Fibroblast of lung (primary cell): ENCODE measurements around the gene KRT23. TPM values are rescaled to one million over a fixed set of nuclear protein-coding genes. Genes with fewer than 3 reads are reported as not detected.
A peak's percentile ranks its signal among the peaks of the same experiment; 100 is the strongest.

ENCODE experiments used
- DNase-seq, 2 donors: peaks; one replicate each; pipeline versions ENCODE4 v3.0.0 to v3.0.0-alpha.2; 2010; ENCODE audit warnings: low read depth in 2 of 2
- H2AFZ ChIP-seq: 2 replicates; pipeline ENCODE4 v1.5.1; 2012; ENCODE audit warnings: low read length, control low read depth, inconsistent platforms
- H3K27ac ChIP-seq: 2 replicates; pipeline ENCODE4 v1.5.1; 2011; ENCODE audit warnings: low read length, control low read depth; ENCODE audit not compliant: insufficient read depth
- H3K27me3 ChIP-seq: 2 replicates; pipeline ENCODE4 v1.5.1; 2011; ENCODE audit warnings: mild to moderate bottlenecking, low read length; ENCODE audit not compliant: control insufficient read depth, insufficient read depth
- H3K36me3 ChIP-seq: 2 replicates; pipeline ENCODE4 v1.5.1; 2011; ENCODE audit warnings: low read length; ENCODE audit not compliant: control insufficient read depth, insufficient read depth
- H3K4me1 ChIP-seq: 2 replicates; pipeline ENCODE4 v1.5.1; 2011; ENCODE audit warnings: low read length; ENCODE audit not compliant: control insufficient read depth, insufficient read depth; ENCODE audit errors: extremely low read depth
- H3K4me2 ChIP-seq: 2 replicates; pipeline ENCODE4 v1.5.1; 2011; ENCODE audit warnings: low read length, control low read depth; ENCODE audit not compliant: insufficient read depth; ENCODE audit errors: extremely low read depth
- H3K4me3 ChIP-seq, 4 experiments: fragments of 200-600 bp in 1 of 4; sonication (generic) in 1 of 4; replicated peaks in 1 of 4; 2 replicates each; pipeline ENCODE4 v1.5.1; 2011 to 2016; ENCODE audit warnings: low read length in 4 of 4, low read depth in 3 of 4, mild to moderate bottlenecking in 3 of 4, control low read depth in 2 of 4, inconsistent platforms in 1 of 4, mixed read lengths in 1 of 4; ENCODE audit not compliant: insufficient read depth in 1 of 4; ENCODE audit errors: control extremely low read depth in 1 of 4
- H3K79me2 ChIP-seq: 2 replicates; pipeline ENCODE4 v1.5.1; 2012; ENCODE audit warnings: mild to moderate bottlenecking, low read length, inconsistent platforms; ENCODE audit not compliant: control insufficient read depth, insufficient read depth
- H3K9ac ChIP-seq: 2 replicates; pipeline ENCODE4 v1.5.1; 2011; ENCODE audit warnings: mild to moderate bottlenecking, low read length, control low read depth; ENCODE audit not compliant: insufficient read depth
- H3K9me3 ChIP-seq: 2 replicates; pipeline ENCODE4 v1.5.1; 2012; ENCODE audit warnings: low read depth, low read length; ENCODE audit not compliant: control insufficient read depth, insufficient read depth
- H4K20me1 ChIP-seq: 2 replicates; pipeline ENCODE4 v1.5.1; 2011; ENCODE audit warnings: low read length; ENCODE audit not compliant: control insufficient read depth, insufficient read depth; ENCODE audit errors: extremely low read depth
- EZH2 ChIP-seq: IDR thresholded peaks from 2 replicates; pipeline ENCODE4 v1.5.1; 2012; ENCODE audit warnings: low read length, control low read depth, mild to moderate bottlenecking; ENCODE audit errors: missing control alignments
- polyA plus RNA-seq, 2 donors: library from polyadenylated mRNA; depleted of rRNA in 1 of 2; stranded (reverse) in 1 of 2; unstranded in 1 of 2; fragments of >200 nt; gene quantifications; 2 replicates each; pipeline ENCODE4 v1.2.1, GENCODE V29; 2011 to 2012; ENCODE audit warnings: missing spikeins in 1 of 2
- total RNA-seq: library from RNA; depleted of rRNA; stranded (reverse); fragments of >200 nt; gene quantifications from 2 replicates; pipeline ENCODE4 v1.2.1, GENCODE V29; 2014
- TF ChIP-seq, protein P1 (sequence below), 2 donors: IDR thresholded peaks in 1 of 2; conservative IDR thresholded peaks in 1 of 2; 1 replicate in 1 of 2; 2 replicates in 1 of 2; pipeline ENCODE4 v1.5.1; 2011 to 2012; ENCODE audit warnings: low read length in 2 of 2, control low read depth in 1 of 2, inconsistent platforms in 1 of 2, low read depth in 1 of 2, mild to moderate bottlenecking in 1 of 2

KRT23 gene
- total and polyA plus RNA-seq, 2 donors (not counting 1 experiment from before 2014, with no cell fraction given): 0.17 TPM; not detected in 1

GRCh38 chr17:40958086-40958953 is 20.9 kb upstream of the KRT23 start:
- H3K4me1 ChIP-seq: peaks cover 20% of the 10 kb centered on the region
- no peak overlapping the region for H3K4me3 ChIP-seq
- H3K9me3 ChIP-seq: no peaks in the 10 kb centered on the region
- TF ChIP-seq, protein P1, sequence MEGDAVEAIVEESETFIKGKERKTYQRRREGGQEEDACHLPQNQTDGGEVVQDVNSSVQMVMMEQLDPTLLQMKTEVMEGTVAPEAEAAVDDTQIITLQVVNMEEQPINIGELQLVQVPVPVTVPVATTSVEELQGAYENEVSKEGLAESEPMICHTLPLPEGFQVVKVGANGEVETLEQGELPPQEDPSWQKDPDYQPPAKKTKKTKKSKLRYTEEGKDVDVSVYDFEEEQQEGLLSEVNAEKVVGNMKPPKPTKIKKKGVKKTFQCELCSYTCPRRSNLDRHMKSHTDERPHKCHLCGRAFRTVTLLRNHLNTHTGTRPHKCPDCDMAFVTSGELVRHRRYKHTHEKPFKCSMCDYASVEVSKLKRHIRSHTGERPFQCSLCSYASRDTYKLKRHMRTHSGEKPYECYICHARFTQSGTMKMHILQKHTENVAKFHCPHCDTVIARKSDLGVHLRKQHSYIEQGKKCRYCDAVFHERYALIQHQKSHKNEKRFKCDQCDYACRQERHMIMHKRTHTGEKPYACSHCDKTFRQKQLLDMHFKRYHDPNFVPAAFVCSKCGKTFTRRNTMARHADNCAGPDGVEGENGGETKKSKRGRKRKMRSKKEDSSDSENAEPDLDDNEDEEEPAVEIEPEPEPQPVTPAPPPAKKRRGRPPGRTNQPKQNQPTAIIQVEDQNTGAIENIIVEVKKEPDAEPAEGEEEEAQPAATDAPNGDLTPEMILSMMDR (conservative IDR thresholded peaks at IDR 0.05 in 1 of 2, IDR thresholded peaks at IDR 0.05 in 1 of 2; ENCODE audit: low read depth in 1 of 2, low read length in 2 of 2): no peak
- TF ChIP-seq EZH2: no peak
- H3K27me3 ChIP-seq: no peaks in the 10 kb centered on the region
- no peak overlapping the region for H3K4me2 ChIP-seq
- no peak overlapping the region for H3K9ac ChIP-seq
- no peaks in the 10 kb centered on the region for H4K20me1 ChIP-seq
- H3K36me3 ChIP-seq: no peaks in the 10 kb centered on the region
- H2AFZ ChIP-seq: no peak overlapping the region
- no peak for DNase-seq
- H3K27ac ChIP-seq: peak overlapping the region; percentile 2
- H3K79me2 ChIP-seq: no peaks in the 10 kb centered on the region

DNA sequence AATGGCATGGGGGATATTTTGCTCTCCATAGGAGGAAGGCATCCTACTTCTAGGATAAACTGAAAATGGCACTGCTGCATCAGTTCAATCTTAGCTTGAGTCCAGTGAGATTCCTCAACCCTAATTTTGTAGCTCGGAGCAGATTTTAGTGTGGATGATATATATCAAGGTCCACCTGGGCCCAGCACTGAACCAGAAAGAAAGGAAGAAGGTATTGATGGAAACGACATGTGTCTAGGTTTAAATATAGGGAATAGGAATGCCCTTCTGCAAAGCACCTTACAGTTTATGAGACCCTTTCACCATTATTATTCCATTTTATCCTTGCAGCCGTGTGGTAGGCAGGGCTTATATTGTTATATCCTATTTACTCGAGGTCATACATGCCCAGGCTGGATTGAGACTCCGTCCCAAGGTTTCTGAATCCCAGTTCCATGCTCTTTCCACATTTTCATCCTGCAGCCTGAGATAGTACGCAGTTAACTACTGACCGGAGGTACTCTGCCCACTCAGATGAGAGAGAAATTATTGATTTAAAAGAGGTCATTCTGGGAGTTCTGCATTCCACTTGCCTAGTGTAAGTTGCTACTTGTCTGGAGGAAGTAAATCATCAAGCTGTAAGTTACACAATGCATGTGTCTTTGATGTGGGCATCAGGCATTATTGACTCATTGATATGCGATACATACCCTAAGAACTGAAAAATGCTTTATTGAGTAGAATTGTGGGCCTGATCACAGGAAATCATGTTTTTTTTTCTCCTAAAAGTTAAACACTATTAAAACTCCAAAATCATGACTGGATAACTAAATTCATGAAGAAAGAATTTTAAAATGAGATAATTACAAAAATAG is 19.2 kb upstream of the KRT23 start:
- TF ChIP-seq, protein P1 (conservative IDR thresholded peaks at IDR 0.05 in 1 of 2, IDR thresholded peaks at IDR 0.05 in 1 of 2; ENCODE audit: low read depth in 1 of 2, low read length in 2 of 2): no peak
- no peak for TF ChIP-seq EZH2
- Histone ChIP-seq H3K27me3 (no peaks in the 10 kb centered on the region), H3K4me1 (peaks cover 27% of the 10 kb centered on the region), H3K79me2 (no peaks in the 10 kb centered on the region), H3K4me3 (no peak overlapping the region), H3K9ac (no peak overlapping the region), H3K4me2 (peak overlapping the region; percentile 18), H3K27ac (peak overlapping the region; percentile 31), H3K36me3 (no peaks in the 10 kb centered on the region), H3K9me3 (no peaks in the 10 kb centered on the region), H2AFZ (no peak overlapping the region), H4K20me1 (no peaks in the 10 kb centered on the region)
- peak; percentile 67 to 100 for DNase-seq

GRCh38 chr17:40953881-40954280 is 16.4 kb upstream of the KRT23 start:
- H3K27ac ChIP-seq: peak overlapping the region; percentile 70
- peak; percentile 12 to 96 for DNase-seq
- H3K4me1 ChIP-seq: peaks cover 22% of the 10 kb centered on the region

More at GRCh38 chr17:40953881-40954280, 16.4 kb upstream of the KRT23 start:
- Histone ChIP-seq H2AFZ (no peak overlapping the region), H3K36me3 (no peaks in the 10 kb centered on the region), H4K20me1 (no peaks in the 10 kb centered on the region), H3K79me2 (no peaks in the 10 kb centered on the region), H3K9me3 (no peaks in the 10 kb centered on the region), H3K9ac (no peak overlapping the region), H3K4me2 (peak overlapping the region; percentile 13), H3K27me3 (no peaks in the 10 kb centered on the region), H3K4me3 (no peak overlapping the region)
- TF ChIP-seq EZH2: no peak
- TF ChIP-seq, protein P1 (conservative IDR thresholded peaks at IDR 0.05 in 1 of 2, IDR thresholded peaks at IDR 0.05 in 1 of 2; ENCODE audit: low read depth in 1 of 2, low read length in 2 of 2): no peak
